Ureter (tissue), 1 donor: Measurements from ENCODE around the gene RBMS1. TPM values are rescaled to one million over a fixed set of nuclear protein-coding genes. Genes with fewer than 3 reads are reported as not detected.

ENCODE experiments used
- DNase-seq: peaks from one replicate; pipeline ENCODE4 v3.0.0-alpha.2; 2020; ENCODE audit warnings: low spot score
- total RNA-seq: library from RNA; stranded (reverse); gene quantifications from one replicate; pipeline ENCODE4 v1.2.4, GENCODE V29; 2023
- donor health status: DM: yes; HTN: yes; CAD: no.

Gene RBMS1
- total RNA-seq, 1 donor from 2014 or later = 137 TPM

GRCh38 chr2:160277151-160277550 is 216.5 kb downstream of the RBMS1 start:
- no peak for DNase-seq

- DNase-seq = no peak
These were observed 218.0 kb downstream of the RBMS1 start for GRCh38 chr2:160275656-160276055.

- DNase-seq = no peak
These were observed 222.2 kb downstream of the RBMS1 start for GRCh38 chr2:160271171-160272086.

GRCh38 chr2:160270571-160271113 is 223.0 kb downstream of the RBMS1 start:
- DNase-seq = no peak

GRCh38 chr2:160269803-160270570 is 223.6 kb downstream of the RBMS1 start:
- peak; percentile 86 for DNase-seq

GRCh38 chr2:160269365-160269764 is 224.2 kb downstream of the RBMS1 start:
- DNase-seq = no peak

- no peak for DNase-seq
These were observed 225.3 kb downstream of the RBMS1 start for GRCh38 chr2:160268151-160268781.

- DNase-seq = no peak
These were observed 225.9 kb downstream of the RBMS1 start for GRCh38 chr2:160267692-160268091.

GRCh38 chr2:160267022-160267421 is 226.6 kb downstream of the RBMS1 start:
- DNase-seq = no peak

GRCh38 chr2:160266037-160266551 is 227.5 kb downstream of the RBMS1 start:
- DNase-seq = no peak

GRCh38 chr2:160264308-160264707 is 229.3 kb downstream of the RBMS1 start:
- no peak for DNase-seq

GRCh38 chr2:160261732-160262131 is 231.9 kb downstream of the RBMS1 start:
- no peak for DNase-seq

- no peak for DNase-seq
These were observed 235.2 kb downstream of the RBMS1 start for GRCh38 chr2:160258492-160258805.

GRCh38 chr2:160257743-160258491 is 235.7 kb downstream of the RBMS1 start:
- no peak for DNase-seq

GRCh38 chr2:160257041-160257742 is 236.4 kb downstream of the RBMS1 start:
- no peak for DNase-seq

- no peak for DNase-seq
These were observed 237.1 kb downstream of the RBMS1 start for GRCh38 chr2:160256507-160256906.

GRCh38 chr2:160255408-160255807 is 238.2 kb downstream of the RBMS1 start:
- no peak for DNase-seq

- no peak for DNase-seq
These were observed 239.3 kb downstream of the RBMS1 start for GRCh38 chr2:160254189-160254762.

- DNase-seq = no peak
These were observed 240.0 kb downstream of the RBMS1 start for GRCh38 chr2:160253440-160254188.
